ENCODE data around the gene SMPDL3B. TPM values are rescaled to one million over a fixed set of nuclear protein-coding genes. Genes with fewer than 3 reads are reported as not detected.

Gene SMPDL3B
- polyA plus RNA-seq, 1 donor from 2014 or later: not detected

- no peak overlapping the region for H3K27ac ChIP-seq (ENCODE audit: low read length)
- H3K4me2 ChIP-seq (ENCODE audit: low read length): no peak overlapping the region
- TF ChIP-seq, protein P1, sequence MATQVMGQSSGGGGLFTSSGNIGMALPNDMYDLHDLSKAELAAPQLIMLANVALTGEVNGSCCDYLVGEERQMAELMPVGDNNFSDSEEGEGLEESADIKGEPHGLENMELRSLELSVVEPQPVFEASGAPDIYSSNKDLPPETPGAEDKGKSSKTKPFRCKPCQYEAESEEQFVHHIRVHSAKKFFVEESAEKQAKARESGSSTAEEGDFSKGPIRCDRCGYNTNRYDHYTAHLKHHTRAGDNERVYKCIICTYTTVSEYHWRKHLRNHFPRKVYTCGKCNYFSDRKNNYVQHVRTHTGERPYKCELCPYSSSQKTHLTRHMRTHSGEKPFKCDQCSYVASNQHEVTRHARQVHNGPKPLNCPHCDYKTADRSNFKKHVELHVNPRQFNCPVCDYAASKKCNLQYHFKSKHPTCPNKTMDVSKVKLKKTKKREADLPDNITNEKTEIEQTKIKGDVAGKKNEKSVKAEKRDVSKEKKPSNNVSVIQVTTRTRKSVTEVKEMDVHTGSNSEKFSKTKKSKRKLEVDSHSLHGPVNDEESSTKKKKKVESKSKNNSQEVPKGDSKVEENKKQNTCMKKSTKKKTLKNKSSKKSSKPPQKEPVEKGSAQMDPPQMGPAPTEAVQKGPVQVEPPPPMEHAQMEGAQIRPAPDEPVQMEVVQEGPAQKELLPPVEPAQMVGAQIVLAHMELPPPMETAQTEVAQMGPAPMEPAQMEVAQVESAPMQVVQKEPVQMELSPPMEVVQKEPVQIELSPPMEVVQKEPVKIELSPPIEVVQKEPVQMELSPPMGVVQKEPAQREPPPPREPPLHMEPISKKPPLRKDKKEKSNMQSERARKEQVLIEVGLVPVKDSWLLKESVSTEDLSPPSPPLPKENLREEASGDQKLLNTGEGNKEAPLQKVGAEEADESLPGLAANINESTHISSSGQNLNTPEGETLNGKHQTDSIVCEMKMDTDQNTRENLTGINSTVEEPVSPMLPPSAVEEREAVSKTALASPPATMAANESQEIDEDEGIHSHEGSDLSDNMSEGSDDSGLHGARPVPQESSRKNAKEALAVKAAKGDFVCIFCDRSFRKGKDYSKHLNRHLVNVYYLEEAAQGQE (IDR thresholded peaks at IDR 0.05; ENCODE audit: borderline replicate concordance): no peak
- TF ChIP-seq RAD21 (conservative IDR thresholded peaks at IDR 0.05) (no peak), SMC3 (conservative IDR thresholded peaks at IDR 0.05; ENCODE audit: poor library complexity) (no peak), CTCF (IDR thresholded peaks at IDR 0.05; ENCODE audit: poor library complexity, severe bottlenecking) (no peak), EZH2 (IDR thresholded peaks at IDR 0.05; ENCODE audit: borderline replicate concordance, insufficient read depth, low read length, poor library complexity, severe bottlenecking) (no peak), POLR2AphosphoS5 (IDR thresholded peaks at IDR 0.05) (no peak), EP300 (conservative IDR thresholded peaks at IDR 0.05; ENCODE audit: poor library complexity, severe bottlenecking) (no peak), TAF1 (IDR thresholded peaks at IDR 0.05; ENCODE audit: low read depth) (no peak), MXI1 (conservative IDR thresholded peaks at IDR 0.05; ENCODE audit: poor library complexity, severe bottlenecking) (no peak)
- no peaks in the 10 kb centered on the region for H4K20me1 ChIP-seq (ENCODE audit: insufficient read depth)
- no peak overlapping the region for H2AFZ ChIP-seq (ENCODE audit: low read depth, low read length)
- H3K36me3 ChIP-seq (ENCODE audit: insufficient read depth, low read length): no peaks in the 10 kb centered on the region
- no peak overlapping the region for H3K9ac ChIP-seq (ENCODE audit: low read length)
- H3K9me2 ChIP-seq (ENCODE audit: insufficient read depth, low read length): no peaks in the 10 kb centered on the region
- no peaks in the 10 kb centered on the region for H3K9me3 ChIP-seq (ENCODE audit: low read length)
- no peaks in the 10 kb centered on the region for H3F3A ChIP-seq (ENCODE audit: insufficient read depth, low read length, poor library complexity, severe bottlenecking)
- H3K27me3 ChIP-seq (ENCODE audit: insufficient read depth, low read depth, low read length): no peaks in the 10 kb centered on the region
- no peak overlapping the region for H3K4me3 ChIP-seq (ENCODE audit: low read length)
- peaks cover 4% of the 10 kb centered on the region for H3K79me2 ChIP-seq (replicated peaks; ENCODE audit: insufficient read depth, low read length)
Measured at GRCh38 chr1:27912429-27912828, 22.4 kb upstream of the SMPDL3B start.

DNA sequence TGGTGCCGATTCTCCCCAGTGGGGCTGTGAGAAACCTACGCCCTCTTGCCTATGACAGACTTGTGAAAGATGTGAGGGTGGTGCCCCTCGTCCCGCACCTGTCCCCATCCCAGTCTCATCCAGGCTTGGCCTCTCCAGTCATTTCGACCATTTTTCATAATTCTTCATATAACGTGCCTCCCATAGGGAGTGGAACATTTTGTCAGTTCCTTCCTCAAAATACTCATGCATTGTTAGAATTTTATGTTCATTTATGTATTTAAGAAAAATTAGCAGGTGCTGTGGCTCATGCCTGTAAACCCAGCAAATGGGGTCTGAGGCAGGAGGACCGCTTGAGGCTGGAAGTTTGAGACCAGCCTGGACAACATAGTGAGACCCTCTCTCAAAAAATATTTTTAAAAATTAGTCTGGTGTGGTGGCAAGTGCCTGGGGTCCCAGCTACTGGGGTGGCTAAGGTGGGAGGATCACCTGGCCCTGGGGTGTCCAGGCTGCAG is 19.7 kb upstream of the SMPDL3B start:
- peak overlapping the region; percentile 10 for H3K4me2 ChIP-seq (ENCODE audit: low read length)
- peak overlapping the region; percentile 94 for H2AFZ ChIP-seq (ENCODE audit: low read depth, low read length)
- peak overlapping the region; percentile 77 for H3K27ac ChIP-seq (ENCODE audit: low read length)
- no peaks in the 10 kb centered on the region for H3K27me3 ChIP-seq (ENCODE audit: insufficient read depth, low read depth, low read length)
- H4K20me1 ChIP-seq (ENCODE audit: insufficient read depth): no peaks in the 10 kb centered on the region
- H3F3A ChIP-seq (ENCODE audit: insufficient read depth, low read length, poor library complexity, severe bottlenecking): no peaks in the 10 kb centered on the region
- no peak for TF ChIP-seq TAF1 (IDR thresholded peaks at IDR 0.05; ENCODE audit: low read depth)
- TF ChIP-seq CTCF (IDR thresholded peaks at IDR 0.05; ENCODE audit: poor library complexity, severe bottlenecking): peak; percentile 3
- TF ChIP-seq EP300 (conservative IDR thresholded peaks at IDR 0.05; ENCODE audit: poor library complexity, severe bottlenecking): peak; percentile 7
- peak overlapping the region; percentile 98 for H3K4me3 ChIP-seq (ENCODE audit: low read length)
- peak overlapping the region; percentile 29 for H3K9ac ChIP-seq (ENCODE audit: low read length)
- H3K36me3 ChIP-seq (ENCODE audit: insufficient read depth, low read length): no peaks in the 10 kb centered on the region
- H3K79me2 ChIP-seq (replicated peaks; ENCODE audit: insufficient read depth, low read length): peaks cover 4% of the 10 kb centered on the region
- no peaks in the 10 kb centered on the region for H3K9me3 ChIP-seq (ENCODE audit: low read length)
- H3K9me2 ChIP-seq (ENCODE audit: insufficient read depth, low read length): no peaks in the 10 kb centered on the region

All from neural cell (in vitro differentiated cells).